Activated B cell treated with CpG ODN at 0.5 μM for 24 hours (primary cell): ENCODE results near the gene OR13C5. TPM values are rescaled to one million over a fixed set of nuclear protein-coding genes. Genes with fewer than 3 reads are reported as not detected.

ENCODE experiments used
- ATAC-seq: fragments of 200-7000 bp; cut with Tn5 transposase; one replicate; pipeline ENCODE4 v1.10.0; 2021; ENCODE audit warnings: low read depth, mild to moderate bottlenecking, moderate library complexity
- CTCF ChIA-PET: fragments of 350-600 bp; sonication (Branson Sonifier 250); formaldehyde crosslinking; loops from one replicate; lab custom pipeline; 2021; ENCODE audit warnings: antibody characterized with exemption; lab: Charles Lee
- POLR2A ChIA-PET: fragments of 350-600 bp; sonication (Branson Sonifier 250); formaldehyde crosslinking; loops from one replicate; lab custom pipeline; 2021; ENCODE audit warnings: antibody characterized with exemption; lab: Charles Lee
- DNase-seq: peaks from one replicate; pipeline ENCODE4 v3.0.0; 2022
- H3K27ac Mint-ChIP-seq: one replicate; pipeline ENCODE4 v1.8.0; 2020; ENCODE audit warnings: mixed read lengths
- H3K27me3 Mint-ChIP-seq: one replicate; pipeline ENCODE4 v1.8.0; 2021; ENCODE audit warnings: mixed read lengths
- H3K36me3 Mint-ChIP-seq: one replicate; pipeline ENCODE4 v1.8.0; 2021; ENCODE audit warnings: low read depth, mixed read lengths
- H3K4me1 Mint-ChIP-seq: one replicate; pipeline ENCODE4 v1.8.0; 2021; ENCODE audit warnings: mixed read lengths
- H3K4me3 Mint-ChIP-seq: one replicate; pipeline ENCODE4 v1.8.0; 2020; ENCODE audit warnings: mild to moderate bottlenecking, mixed read lengths
- H3K9me3 Mint-ChIP-seq: one replicate; pipeline ENCODE4 v1.8.0; 2020; ENCODE audit warnings: mixed read lengths
- CTCF ChIP-seq: fragments of 200-600 bp; IDR thresholded peaks from one replicate; pipeline ENCODE4 v1.8.0; 2022; ENCODE audit warnings: antibody characterized with exemption, mild to moderate bottlenecking
- intact Hi-C: fragments of 100-400 bp; cut with micrococcal nuclease; formaldehyde crosslinking; loops from one replicate; pipeline ENCODE4 v1.15.1; 2024
- total RNA-seq: library from RNA; stranded (reverse); gene quantifications from 2 replicates; pipeline ENCODE4 v1.2.3, GENCODE V29; 2022

Gene OR13C5
- total RNA-seq, 1 donor from 2014 or later: not detected

GRCh38 chr9:104553261-104553660, 46.0 kb downstream of the OR13C5 start:
- CTCF ChIA-PET: no interaction called here
- no peak for ATAC-seq
- TF ChIP-seq CTCF: no peak
- no peak for DNase-seq
- POLR2A ChIA-PET: no interaction called here
- Mint-ChIP-seq H3K4me1 (no peaks in the 10 kb centered on the region), H3K4me3 (no peak overlapping the region), H3K9me3 (no peaks in the 10 kb centered on the region), H3K36me3 (no peaks in the 10 kb centered on the region), H3K27ac (no peak overlapping the region), H3K27me3 (no peaks in the 10 kb centered on the region)
- intact Hi-C loops: no loop called here

Other genes starting within 250 kb of the OR13C5 start
- gene OR13F1, start 95.2 kb downstream of the OR13C5 start, total RNA-seq: not detected in 2 replicates
- not detected in 2 replicates for gene OR13C4, start 72.2 kb downstream of the OR13C5 start, total RNA-seq
- not detected in 2 replicates for gene OR13C3, start 62.6 kb downstream of the OR13C5 start, total RNA-seq
- not detected in 2 replicates for gene OR13C8, start 30.2 kb downstream of the OR13C5 start, total RNA-seq
- not detected in 2 replicates for gene OR13C2, start 6.2 kb upstream of the OR13C5 start, total RNA-seq
- gene OR13C9, start 18.8 kb upstream of the OR13C5 start, total RNA-seq: not detected in 2 replicates
- gene OR13D1, start 95.1 kb upstream of the OR13C5 start, total RNA-seq: not detected in 2 replicates
- gene NIPSNAP3A, start 148.3 kb upstream of the OR13C5 start, total RNA-seq: 21.9 and 22.7 TPM in 2 replicates
- 15.3 and 17.4 TPM in 2 replicates for gene NIPSNAP3B, start 164.7 kb upstream of the OR13C5 start, total RNA-seq